ENCODE measurements around the gene MTCL1. TPM values are rescaled to one million over a fixed set of nuclear protein-coding genes. Genes with fewer than 3 reads are reported as not detected.

MTCL1 gene
- polyA plus RNA-seq, 1 experiment = 29.8 TPM

DNA sequence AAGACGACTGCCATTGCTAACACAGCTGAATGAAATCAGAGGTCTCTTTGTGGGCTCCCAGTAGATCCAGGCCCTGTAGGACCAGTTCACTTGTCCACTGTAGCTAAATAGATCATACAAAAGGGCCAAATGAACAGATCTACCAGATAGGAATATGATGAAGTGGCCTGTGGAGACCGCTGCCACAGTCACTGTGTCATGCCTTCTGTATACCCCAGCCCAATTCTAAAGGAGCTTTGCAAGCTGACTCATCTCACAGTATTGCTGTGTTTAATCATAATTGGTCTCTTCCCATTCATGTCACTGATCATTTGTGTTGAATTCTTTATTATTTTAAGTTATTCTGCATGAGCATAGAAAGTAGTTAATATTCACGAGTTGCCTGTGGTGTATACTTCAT, 125.8 kb downstream of the MTCL1 start:
- CTCF ChIA-PET = interaction anchor here (3.0 kb wide), 1 partner anchor 11 kb away, joined by 11 read pairs; no protein-coding TSS in a partner anchor
- Histone ChIP-seq H3K4me3 (ENCODE audit: low read depth, low read length) (no peak overlapping the region), H3K36me3 (ENCODE audit: control insufficient read depth, insufficient read depth, low read length) (peaks cover 7% of the 10 kb centered on the region), H3K27me3 (ENCODE audit: control insufficient read depth, insufficient read depth, low read length) (no peaks in the 10 kb centered on the region)
- POLR2A ChIA-PET = interaction anchor here (0.7 to 1.2 kb wide), 2 partner anchors 11 to 469 kb away, joined by 3 to 4 read pairs; no protein-coding TSS in a partner anchor
- TF ChIP-seq CTCF (IDR thresholded peaks at IDR 0.05; ENCODE audit: insufficient read depth, low read depth, low read length) = no peak
- DNase-seq (ENCODE audit: low read depth) = no peak

DNA sequence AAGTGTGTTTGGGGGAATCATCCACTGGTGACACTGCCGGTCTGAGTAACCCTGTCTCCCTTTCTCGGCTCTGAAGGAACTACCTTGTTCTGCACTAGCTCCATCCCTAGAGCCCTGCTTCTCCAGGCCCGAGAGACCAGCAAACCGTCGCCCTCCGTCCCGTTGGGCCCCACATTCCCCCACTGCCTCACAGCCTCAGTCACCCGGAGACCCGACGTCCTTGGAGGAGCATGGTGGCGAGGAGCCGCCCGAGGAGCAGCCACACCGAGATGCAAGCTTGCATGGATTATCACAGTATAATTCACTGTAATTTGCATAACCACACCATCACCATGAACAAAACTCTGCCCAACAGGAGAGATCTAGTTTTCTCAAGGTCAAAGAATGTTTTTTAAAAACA, 126.2 kb downstream of the MTCL1 start:
- POLR2A ChIA-PET = interaction anchor here (0.7 to 1.2 kb wide), 2 partner anchors 11 to 469 kb away, joined by 3 to 4 read pairs; no protein-coding TSS in a partner anchor
- no peak for DNase-seq (ENCODE audit: low read depth)

DNA sequence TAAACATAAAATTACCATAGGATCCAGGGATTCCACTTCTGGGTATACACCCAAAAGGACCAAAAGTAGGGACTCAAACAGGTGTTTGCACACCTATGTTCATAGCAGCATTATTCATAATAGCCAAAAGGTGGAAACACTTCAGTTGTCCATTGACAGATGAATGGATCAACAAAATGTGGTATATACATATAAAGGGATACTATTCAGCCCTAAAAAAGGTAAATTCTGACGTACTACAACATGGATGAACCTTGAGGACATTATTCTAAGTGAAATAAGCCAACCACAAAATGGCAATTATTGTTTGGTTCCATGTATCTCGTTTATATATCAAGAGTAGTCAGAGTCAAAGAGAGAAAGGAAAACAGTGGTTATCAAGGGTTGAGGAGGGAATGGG, 128.1 kb downstream of the MTCL1 start:
- POLR2A ChIA-PET = no interaction called here
- CTCF ChIA-PET = no interaction called here
- no peak for DNase-seq (ENCODE audit: low read depth)
- no peak overlapping the region for H3K4me3 ChIP-seq (ENCODE audit: low read depth, low read length)
- H3K27me3 ChIP-seq (ENCODE audit: control insufficient read depth, insufficient read depth, low read length) = no peaks in the 10 kb centered on the region
- H3K36me3 ChIP-seq (ENCODE audit: control insufficient read depth, insufficient read depth, low read length) = peaks cover 2% of the 10 kb centered on the region; the same call in 1 of the 2 replicates
- no peak for TF ChIP-seq CTCF (IDR thresholded peaks at IDR 0.05; ENCODE audit: insufficient read depth, low read depth, low read length)

More for the DNA sequence above, 126.2 kb downstream of the MTCL1 start:
- Histone ChIP-seq H3K4me3 (ENCODE audit: low read depth, low read length) (no peak overlapping the region), H3K36me3 (ENCODE audit: control insufficient read depth, insufficient read depth, low read length) (peaks cover 5% of the 10 kb centered on the region), H3K27me3 (ENCODE audit: control insufficient read depth, insufficient read depth, low read length) (no peaks in the 10 kb centered on the region)
- CTCF ChIA-PET = interaction anchor here (0.8 to 3.0 kb wide), 2 partner anchors 11 to 33 kb away, joined by 3 to 11 read pairs; no protein-coding TSS in a partner anchor
- no peak for TF ChIP-seq CTCF (IDR thresholded peaks at IDR 0.05; ENCODE audit: insufficient read depth, low read depth, low read length)

GRCh38 chr18:8834881-8835280, 129.5 kb downstream of the MTCL1 start:
- DNase-seq (ENCODE audit: low read depth) = no peak
- ChIA-PET CTCF (no interaction called here), POLR2A (no interaction called here)
- no peak for TF ChIP-seq CTCF (IDR thresholded peaks at IDR 0.05; ENCODE audit: insufficient read depth, low read depth, low read length)
- Histone ChIP-seq H3K36me3 (ENCODE audit: control insufficient read depth, insufficient read depth, low read length) (no peaks in the 10 kb centered on the region), H3K4me3 (ENCODE audit: low read depth, low read length) (no peak overlapping the region), H3K27me3 (ENCODE audit: control insufficient read depth, insufficient read depth, low read length) (no peaks in the 10 kb centered on the region)

- POLR2A ChIA-PET = no interaction called here
- DNase-seq (ENCODE audit: low read depth) = peak; percentile 37
- Histone ChIP-seq H3K27me3 (ENCODE audit: control insufficient read depth, insufficient read depth, low read length) (no peaks in the 10 kb centered on the region), H3K4me3 (ENCODE audit: low read depth, low read length) (no peak overlapping the region), H3K36me3 (ENCODE audit: control insufficient read depth, insufficient read depth, low read length) (no peaks in the 10 kb centered on the region)
- TF ChIP-seq CTCF (IDR thresholded peaks at IDR 0.05; ENCODE audit: insufficient read depth, low read depth, low read length) = no peak
- CTCF ChIA-PET = no interaction called here
Measured at GRCh38 chr18:8835521-8835953, 130.2 kb downstream of the MTCL1 start.

All from BJ (cell line).